Neural progenitor cell (in vitro differentiated cells): ENCODE results near the gene OSBPL8. TPM values are rescaled to one million over a fixed set of nuclear protein-coding genes. Genes with fewer than 3 reads are reported as not detected.

Experiments used
- DNase-seq: peaks from one replicate; pipeline ENCODE4 v3.0.0-alpha.2; 2016; ENCODE audit warnings: low spot score
- H2AFZ ChIP-seq: fragments of 200-600 bp; sonication (generic); replicated peaks from 2 replicates; pipeline ENCODE4 v1.6.1; 2016; ENCODE audit warnings: antibody characterized with exemption
- H3F3A ChIP-seq: fragments of 200-600 bp; sonication (generic); 2 replicates; pipeline ENCODE4 v1.6.1; 2016; ENCODE audit warnings: antibody characterized with exemption, low read depth
- H3K27ac ChIP-seq: fragments of 200-600 bp; sonication (generic); 2 replicates; pipeline ENCODE4 v1.5.1; 2016; ENCODE audit warnings: mild to moderate bottlenecking
- H3K27me3 ChIP-seq: fragments of 200-600 bp; sonication (generic); 2 replicates; pipeline ENCODE4 v1.6.1; 2016; ENCODE audit warnings: mild to moderate bottlenecking, moderate library complexity
- H3K36me3 ChIP-seq: fragments of 200-600 bp; sonication (generic); 2 replicates; pipeline ENCODE4 v1.5.1; 2016
- H3K4me1 ChIP-seq: fragments of 200-600 bp; sonication (generic); 2 replicates; pipeline ENCODE4 v1.6.1; 2016; ENCODE audit warnings: mixed run types
- H3K4me2 ChIP-seq: fragments of 200-600 bp; sonication (generic); 2 replicates; pipeline ENCODE4 v1.6.1; 2016
- H3K4me3 ChIP-seq: fragments of 200-600 bp; sonication (generic); 2 replicates; pipeline ENCODE4 v1.5.1; 2016
- H3K79me2 ChIP-seq: fragments of 200-600 bp; sonication (generic); 2 replicates; pipeline ENCODE4 v1.6.1; 2016; ENCODE audit warnings: low read depth
- H3K9ac ChIP-seq: fragments of 200-600 bp; sonication (generic); 2 replicates; pipeline ENCODE4 v1.6.1; 2016
- H3K9me3 ChIP-seq: fragments of 200-600 bp; sonication (generic); 2 replicates; pipeline ENCODE4 v1.5.1; 2016; ENCODE audit warnings: low read depth
- H4K20me1 ChIP-seq: fragments of 200-600 bp; sonication (generic); 2 replicates; pipeline ENCODE4 v1.6.1; 2016; ENCODE audit warnings: low read depth
- H3K27ac Mint-ChIP-seq: 3 replicates; pipeline ENCODE4 v1.8.0; 2021; ENCODE audit warnings: mixed read lengths
- H3K27me3 Mint-ChIP-seq: 2 replicates; pipeline ENCODE4 v1.8.0; 2022; ENCODE audit warnings: low read depth, mild to moderate bottlenecking, inconsistent platforms, moderate library complexity, mixed read lengths; ENCODE audit not compliant: insufficient read depth
- H3K36me3 Mint-ChIP-seq: 3 replicates; pipeline ENCODE4 v1.8.0; 2021; ENCODE audit warnings: mixed read lengths
- H3K4me1 Mint-ChIP-seq: 3 replicates; pipeline ENCODE4 v1.8.0; 2021; ENCODE audit warnings: mixed read lengths
- H3K4me3 Mint-ChIP-seq: 3 replicates; pipeline ENCODE4 v1.8.0; 2021; ENCODE audit warnings: mild to moderate bottlenecking, moderate library complexity, mixed read lengths
- H3K9me3 Mint-ChIP-seq: 3 replicates; pipeline ENCODE4 v1.8.0; 2020; ENCODE audit warnings: mixed read lengths
- EZH2 ChIP-seq: fragments of 200-600 bp; sonication (generic); IDR thresholded peaks from 2 replicates; pipeline ENCODE4 v1.6.1; 2017; ENCODE audit warnings: antibody characterized with exemption, mild to moderate bottlenecking, moderate library complexity
- EZH2phosphoT487 ChIP-seq: fragments of 200-600 bp; sonication (generic); IDR thresholded peaks from 2 replicates; pipeline ENCODE4 v1.6.1; 2017; ENCODE audit warnings: antibody characterized with exemption
- total RNA-seq: library from RNA; depleted of rRNA; stranded (reverse); fragments of >200 nt; gene quantifications from 2 replicates; pipeline ENCODE4 v1.2.3, GENCODE V29; 2015; ENCODE audit warnings: low replicate concordance
- TF ChIP-seq, protein P1 (sequence below): fragments of 200-600 bp; sonication (generic); IDR thresholded peaks from 2 replicates; pipeline ENCODE4 v1.5.1; 2017; ENCODE audit warnings: antibody characterized with exemption, mild to moderate bottlenecking

Gene OSBPL8
- total RNA-seq, 1 donor from 2014 or later, result 93.6 TPM

DNA sequence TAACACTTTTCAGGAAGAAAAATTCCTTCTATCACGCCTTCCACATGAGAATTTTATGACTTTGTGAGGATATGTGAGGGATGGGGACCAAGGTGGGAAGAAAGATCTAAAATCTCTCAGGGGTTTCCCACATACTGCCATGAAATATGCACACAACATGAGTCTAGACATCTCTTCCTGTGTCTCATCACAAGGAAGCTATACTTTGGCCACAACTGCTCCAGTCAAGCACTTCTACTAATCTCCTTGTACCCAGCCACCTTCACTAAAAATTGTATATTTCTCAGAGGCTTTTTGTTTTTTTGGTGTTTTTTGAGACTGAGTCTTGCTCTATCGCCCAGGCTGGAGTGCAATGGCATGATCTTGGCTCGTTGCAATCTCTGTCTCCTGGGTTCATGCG lies 3.2 kb downstream of the OSBPL8 start:
- H3K79me2 ChIP-seq, result peaks cover 76% of the 10 kb centered on the region
- H3K27ac ChIP-seq, result no peak overlapping the region
- Mint-ChIP-seq H3K9me3 (no peaks in the 10 kb centered on the region), H3K4me1 (peaks cover 22% of the 10 kb centered on the region), H3K27ac (no peak overlapping the region), H3K36me3 (peaks cover 5% of the 10 kb centered on the region), H3K4me3 (no peak overlapping the region), H3K27me3 (no peaks in the 10 kb centered on the region)
- no peaks in the 10 kb centered on the region for H3K9me3 ChIP-seq
- TF ChIP-seq EZH2 (no peak), EZH2phosphoT487 (no peak)
- TF ChIP-seq, protein P1, sequence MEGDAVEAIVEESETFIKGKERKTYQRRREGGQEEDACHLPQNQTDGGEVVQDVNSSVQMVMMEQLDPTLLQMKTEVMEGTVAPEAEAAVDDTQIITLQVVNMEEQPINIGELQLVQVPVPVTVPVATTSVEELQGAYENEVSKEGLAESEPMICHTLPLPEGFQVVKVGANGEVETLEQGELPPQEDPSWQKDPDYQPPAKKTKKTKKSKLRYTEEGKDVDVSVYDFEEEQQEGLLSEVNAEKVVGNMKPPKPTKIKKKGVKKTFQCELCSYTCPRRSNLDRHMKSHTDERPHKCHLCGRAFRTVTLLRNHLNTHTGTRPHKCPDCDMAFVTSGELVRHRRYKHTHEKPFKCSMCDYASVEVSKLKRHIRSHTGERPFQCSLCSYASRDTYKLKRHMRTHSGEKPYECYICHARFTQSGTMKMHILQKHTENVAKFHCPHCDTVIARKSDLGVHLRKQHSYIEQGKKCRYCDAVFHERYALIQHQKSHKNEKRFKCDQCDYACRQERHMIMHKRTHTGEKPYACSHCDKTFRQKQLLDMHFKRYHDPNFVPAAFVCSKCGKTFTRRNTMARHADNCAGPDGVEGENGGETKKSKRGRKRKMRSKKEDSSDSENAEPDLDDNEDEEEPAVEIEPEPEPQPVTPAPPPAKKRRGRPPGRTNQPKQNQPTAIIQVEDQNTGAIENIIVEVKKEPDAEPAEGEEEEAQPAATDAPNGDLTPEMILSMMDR, result no peak
- peaks cover 33% of the 10 kb centered on the region for H4K20me1 ChIP-seq
- no peak overlapping the region for H3K4me2 ChIP-seq
- no peak overlapping the region for H3K4me3 ChIP-seq
- no peaks in the 10 kb centered on the region for H3K27me3 ChIP-seq
- no peaks in the 10 kb centered on the region for H3K36me3 ChIP-seq
- H3K4me1 ChIP-seq, result peaks cover 16% of the 10 kb centered on the region
- no peak overlapping the region for H3K9ac ChIP-seq
- H3F3A ChIP-seq, result peaks cover 26% of the 10 kb centered on the region
- no peak overlapping the region for H2AFZ ChIP-seq
- DNase-seq, result no peak

DNA sequence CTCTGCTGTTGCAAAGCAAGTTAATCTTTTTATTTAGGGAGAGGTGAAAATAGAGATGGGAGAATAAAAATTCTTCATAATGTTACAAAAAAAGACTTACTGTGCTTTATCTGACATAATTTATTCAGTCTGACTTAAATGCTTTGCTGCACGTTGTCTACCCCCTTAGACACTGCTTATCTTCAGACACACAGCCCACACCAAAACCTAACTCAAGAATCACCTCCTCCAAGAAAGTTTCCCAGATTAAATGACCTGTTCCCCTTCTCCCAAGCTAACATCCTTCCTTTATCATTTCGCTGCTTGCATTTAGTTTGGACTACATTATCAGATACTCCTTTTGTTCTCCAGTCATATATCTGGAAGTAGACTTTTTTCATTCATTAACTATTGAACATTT lies 3.8 kb downstream of the OSBPL8 start:
- H3K36me3 Mint-ChIP-seq, result peaks cover 5% of the 10 kb centered on the region
- peaks cover 26% of the 10 kb centered on the region for H3F3A ChIP-seq
- H3K79me2 ChIP-seq, result peaks cover 82% of the 10 kb centered on the region
- no peaks in the 10 kb centered on the region for H3K9me3 Mint-ChIP-seq
- H3K27me3 Mint-ChIP-seq, result no peaks in the 10 kb centered on the region
- H3K4me2 ChIP-seq, result no peak overlapping the region
- H3K27me3 ChIP-seq, result no peaks in the 10 kb centered on the region
- DNase-seq, result no peak
- no peak overlapping the region for H3K27ac ChIP-seq
- H3K4me1 Mint-ChIP-seq, result peaks cover 22% of the 10 kb centered on the region
- TF ChIP-seq, protein P1, result no peak
- no peak for TF ChIP-seq EZH2phosphoT487
- TF ChIP-seq EZH2, result no peak
- peaks cover 16% of the 10 kb centered on the region for H3K4me1 ChIP-seq
- no peak overlapping the region for H3K4me3 Mint-ChIP-seq
- no peak overlapping the region for H3K4me3 ChIP-seq
- H4K20me1 ChIP-seq, result peaks cover 33% of the 10 kb centered on the region
- H3K9me3 ChIP-seq, result no peaks in the 10 kb centered on the region
- H3K27ac Mint-ChIP-seq, result no peak overlapping the region
- H3K9ac ChIP-seq, result no peak overlapping the region
- no peaks in the 10 kb centered on the region for H3K36me3 ChIP-seq
- no peak overlapping the region for H2AFZ ChIP-seq

DNA sequence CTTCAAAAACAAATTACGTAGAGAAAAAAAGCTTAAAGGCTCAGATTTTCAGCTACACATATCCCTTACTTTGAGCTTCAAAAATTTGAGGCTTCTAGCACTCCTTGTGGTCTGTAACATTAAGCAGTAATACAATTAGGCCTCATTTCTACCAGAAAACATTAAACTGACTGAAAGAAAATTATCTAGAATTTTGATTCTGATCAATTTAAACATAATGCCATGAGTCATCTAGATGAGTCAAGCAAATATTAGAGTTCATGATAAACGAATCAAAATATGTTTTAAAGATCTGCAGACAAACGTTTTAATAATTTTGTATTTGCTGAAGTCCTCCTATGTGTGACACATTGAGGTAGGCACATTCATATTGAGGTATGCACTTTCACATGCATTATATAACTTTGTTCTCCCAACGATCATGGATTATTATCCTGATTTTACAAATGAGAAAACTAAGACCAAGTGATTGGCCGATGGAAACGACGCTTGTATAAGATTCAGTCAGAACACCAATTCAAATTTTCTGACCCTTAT lies 4.3 kb downstream of the OSBPL8 start:
- H3K27me3 Mint-ChIP-seq, result no peaks in the 10 kb centered on the region
- H3K4me2 ChIP-seq, result no peak overlapping the region
- H3K4me1 ChIP-seq, result peaks cover 13% of the 10 kb centered on the region
- no peaks in the 10 kb centered on the region for H3K9me3 ChIP-seq
- H3K79me2 ChIP-seq, result peaks cover 87% of the 10 kb centered on the region
- no peak for DNase-seq
- no peak overlapping the region for H3K4me3 ChIP-seq
- H3K36me3 ChIP-seq, result no peaks in the 10 kb centered on the region
- H3K9ac ChIP-seq, result no peak overlapping the region
- no peaks in the 10 kb centered on the region for H3K27me3 ChIP-seq
- no peak overlapping the region for H3K4me3 Mint-ChIP-seq
- H3K9me3 Mint-ChIP-seq, result no peaks in the 10 kb centered on the region
- no peak overlapping the region for H3K27ac Mint-ChIP-seq
- H3K36me3 Mint-ChIP-seq, result peaks cover 5% of the 10 kb centered on the region
- peaks cover 19% of the 10 kb centered on the region for H3K4me1 Mint-ChIP-seq
- H3F3A ChIP-seq, result peaks cover 23% of the 10 kb centered on the region
- TF ChIP-seq EZH2 (no peak), EZH2phosphoT487 (no peak)
- TF ChIP-seq, protein P1, result no peak
- no peak overlapping the region for H2AFZ ChIP-seq
- no peak overlapping the region for H3K27ac ChIP-seq
- H4K20me1 ChIP-seq, result peaks cover 36% of the 10 kb centered on the region
